Type B pancreatic cell (in vitro differentiated cells): ENCODE results near the gene SYNE3. TPM values are rescaled to one million over a fixed set of nuclear protein-coding genes. Genes with fewer than 3 reads are reported as not detected.
A peak's percentile ranks its signal among the peaks of the same experiment; 100 is the strongest.

ENCODE experiments used
- DNase-seq: peaks from one replicate; pipeline ENCODE4 v3.0.0; 2021; ENCODE audit warnings: mixed read lengths; ENCODE audit not compliant: unreplicated experiment; ENCODE audit errors: extremely low spot score
- H3K27ac Mint-ChIP-seq: 2 replicates; pipeline ENCODE4 v1.8.0; 2021; ENCODE audit warnings: mild to moderate bottlenecking, mixed read lengths
- H3K27me3 Mint-ChIP-seq: 2 replicates; pipeline ENCODE4 v1.8.0; 2021; ENCODE audit warnings: mixed read lengths
- H3K36me3 Mint-ChIP-seq: 2 replicates; pipeline ENCODE4 v1.8.0; 2021; ENCODE audit warnings: mixed read lengths
- H3K4me1 Mint-ChIP-seq: one replicate; pipeline ENCODE4 v1.8.0; 2021; ENCODE audit warnings: mixed read lengths; ENCODE audit not compliant: unreplicated experiment
- H3K4me3 Mint-ChIP-seq: 2 replicates; pipeline ENCODE4 v1.8.0; 2021; ENCODE audit warnings: mild to moderate bottlenecking, mixed read lengths
- H3K9me3 Mint-ChIP-seq: 2 replicates; pipeline ENCODE4 v1.8.0; 2021; ENCODE audit warnings: mixed read lengths
- total RNA-seq: library from RNA; stranded (reverse); gene quantifications from 2 replicates; pipeline ENCODE4 v1.2.1, GENCODE V29; 2021; ENCODE audit warnings: low replicate concordance
- TF ChIP-seq, protein P1 (sequence below): fragments of 200-600 bp; sonication (generic); conservative IDR thresholded peaks from 2 replicates; pipeline ENCODE4 v1.5.0; 2021; ENCODE audit warnings: antibody characterized with exemption, mild to moderate bottlenecking

The SYNE3 gene
- total RNA-seq, 1 donor from 2014 or later, result 0.65 TPM

GRCh38 chr14:95468448-95469133, 47.9 kb downstream of the SYNE3 start:
- Mint-ChIP-seq H3K27ac (peak overlapping the region; percentile 79), H3K4me3 (no peak overlapping the region), H3K36me3 (no peaks in the 10 kb centered on the region), H3K9me3 (no peaks in the 10 kb centered on the region), H3K27me3 (peaks cover 31% of the 10 kb centered on the region), H3K4me1 (peaks cover 7% of the 10 kb centered on the region)
- TF ChIP-seq, protein P1, sequence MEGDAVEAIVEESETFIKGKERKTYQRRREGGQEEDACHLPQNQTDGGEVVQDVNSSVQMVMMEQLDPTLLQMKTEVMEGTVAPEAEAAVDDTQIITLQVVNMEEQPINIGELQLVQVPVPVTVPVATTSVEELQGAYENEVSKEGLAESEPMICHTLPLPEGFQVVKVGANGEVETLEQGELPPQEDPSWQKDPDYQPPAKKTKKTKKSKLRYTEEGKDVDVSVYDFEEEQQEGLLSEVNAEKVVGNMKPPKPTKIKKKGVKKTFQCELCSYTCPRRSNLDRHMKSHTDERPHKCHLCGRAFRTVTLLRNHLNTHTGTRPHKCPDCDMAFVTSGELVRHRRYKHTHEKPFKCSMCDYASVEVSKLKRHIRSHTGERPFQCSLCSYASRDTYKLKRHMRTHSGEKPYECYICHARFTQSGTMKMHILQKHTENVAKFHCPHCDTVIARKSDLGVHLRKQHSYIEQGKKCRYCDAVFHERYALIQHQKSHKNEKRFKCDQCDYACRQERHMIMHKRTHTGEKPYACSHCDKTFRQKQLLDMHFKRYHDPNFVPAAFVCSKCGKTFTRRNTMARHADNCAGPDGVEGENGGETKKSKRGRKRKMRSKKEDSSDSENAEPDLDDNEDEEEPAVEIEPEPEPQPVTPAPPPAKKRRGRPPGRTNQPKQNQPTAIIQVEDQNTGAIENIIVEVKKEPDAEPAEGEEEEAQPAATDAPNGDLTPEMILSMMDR, result no peak
- no peak for DNase-seq

DNA sequence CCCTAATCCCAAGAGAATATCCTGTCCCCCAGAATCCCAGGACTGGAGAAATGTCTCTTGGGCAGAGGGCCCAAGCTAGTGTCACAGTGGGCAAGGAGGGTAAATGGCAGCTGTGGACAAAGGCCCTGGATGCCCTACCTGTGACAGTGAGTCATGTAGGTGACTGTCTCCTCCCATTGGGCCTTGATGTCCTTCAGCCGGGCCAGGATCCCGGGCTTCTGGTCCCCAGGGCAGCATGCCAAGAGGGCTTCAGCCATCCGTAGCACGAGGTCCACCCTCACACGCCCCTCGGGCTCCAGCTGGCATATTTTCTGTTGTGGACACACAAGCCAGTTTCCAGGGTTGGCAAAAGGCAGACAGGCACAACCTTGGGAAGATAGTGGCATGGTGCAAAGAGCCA, 48.8 kb downstream of the SYNE3 start:
- TF ChIP-seq, protein P1, result no peak
- H3K4me1 Mint-ChIP-seq, result peaks cover 7% of the 10 kb centered on the region

DNA sequence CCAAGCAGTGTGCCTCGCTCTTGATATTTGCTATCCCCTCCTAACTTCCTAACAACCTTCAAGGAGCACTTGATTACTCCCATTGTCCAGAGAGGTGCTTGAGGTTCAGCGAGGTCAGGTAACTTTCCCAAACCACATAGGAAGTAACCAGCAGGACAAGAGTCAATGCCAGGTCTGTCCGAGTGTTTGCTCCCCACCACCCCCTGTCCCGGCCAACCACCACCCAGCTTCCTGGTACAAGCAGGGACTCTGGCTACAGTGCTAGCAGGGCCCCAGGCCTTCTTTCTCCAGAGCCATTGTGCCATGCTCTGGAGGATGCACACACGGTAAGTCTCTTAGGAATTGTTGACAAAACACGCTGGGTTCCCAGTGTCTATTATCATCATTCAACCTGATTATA, 49.2 kb downstream of the SYNE3 start:
- Mint-ChIP-seq H3K27ac (no peak overlapping the region), H3K27me3 (peaks cover 40% of the 10 kb centered on the region), H3K9me3 (no peaks in the 10 kb centered on the region), H3K36me3 (no peaks in the 10 kb centered on the region), H3K4me1 (peaks cover 7% of the 10 kb centered on the region), H3K4me3 (no peak overlapping the region)
- DNase-seq, result no peak
- TF ChIP-seq, protein P1, result no peak

More for the DNA sequence above, 48.8 kb downstream of the SYNE3 start:
- Mint-ChIP-seq H3K36me3 (no peaks in the 10 kb centered on the region), H3K27ac (no peak overlapping the region), H3K9me3 (no peaks in the 10 kb centered on the region), H3K27me3 (peaks cover 37% of the 10 kb centered on the region), H3K4me3 (no peak overlapping the region)
- no peak for DNase-seq

Other genes starting within 250 kb of the SYNE3 start
- gene CLMN, start 196.7 kb downstream of the SYNE3 start, total RNA-seq, result 10.2 and 23.0 TPM in 2 replicates
- gene GLRX5, start 18.4 kb upstream of the SYNE3 start, total RNA-seq, result 48.8 and 59.4 TPM in 2 replicates
- gene TCL1B, start 169.8 kb upstream of the SYNE3 start, total RNA-seq, result not detected in 2 replicates
- gene TCL1A, start 197.5 kb upstream of the SYNE3 start, total RNA-seq, result not detected in 2 replicates